Mesenchymal stem cell (in vitro differentiated cells and primary cell): ENCODE results near the gene RAB36.
A peak's percentile ranks its signal among the peaks of the same experiment; 100 is the strongest.

ENCODE experiments used
- DNase-seq: peaks from one replicate; pipeline ENCODE4 v3.0.0-alpha.2; 2013
- H2AFZ ChIP-seq: one replicate; pipeline ENCODE4 v1.6.1; 2013; ENCODE audit warnings: low read depth, mild to moderate bottlenecking, control low read depth, inconsistent platforms, low read length, moderate library complexity
- H2AK5ac ChIP-seq: 2 replicates; pipeline ENCODE4 v1.6.1; 2013; ENCODE audit warnings: low read length, moderate library complexity, mild to moderate bottlenecking, inconsistent platforms; ENCODE audit not compliant: severe bottlenecking
- H2BK120ac ChIP-seq: one replicate; pipeline ENCODE4 v1.6.1; 2013; ENCODE audit warnings: low read depth, mild to moderate bottlenecking, inconsistent platforms, low read length, moderate library complexity
- H2BK12ac ChIP-seq, 2 experiments: one replicate each; pipeline ENCODE4 v1.6.1; 2013; ENCODE audit warnings: inconsistent platforms in 2 of 2, low read length in 2 of 2, mild to moderate bottlenecking in 2 of 2, moderate library complexity in 2 of 2, control low read depth in 1 of 2
- H2BK15ac ChIP-seq: one replicate; pipeline ENCODE4 v1.6.1; 2013; ENCODE audit warnings: mild to moderate bottlenecking, low read depth, inconsistent platforms; ENCODE audit not compliant: poor library complexity, severe bottlenecking
- H2BK5ac ChIP-seq: 2 replicates; pipeline ENCODE4 v1.6.1; 2013; ENCODE audit warnings: low read depth, mild to moderate bottlenecking, low read length, control low read depth, inconsistent platforms; ENCODE audit not compliant: poor library complexity, severe bottlenecking
- H3K14ac ChIP-seq, 2 experiments: one replicate each; pipeline ENCODE4 v1.6.1; 2013; ENCODE audit warnings: inconsistent platforms in 2 of 2, low read length in 2 of 2, control low read depth in 1 of 2, mild to moderate bottlenecking in 1 of 2, moderate library complexity in 1 of 2
- H3K18ac ChIP-seq, 2 experiments: one replicate each; pipeline ENCODE4 v1.6.1; 2013; ENCODE audit warnings: inconsistent platforms in 2 of 2, low read length in 2 of 2, control low read depth in 1 of 2, low read depth in 1 of 2, mild to moderate bottlenecking in 1 of 2
- H3K23ac ChIP-seq, 2 experiments: one replicate each; pipeline ENCODE4 v1.6.1; 2013; ENCODE audit warnings: inconsistent platforms in 2 of 2, low read length in 2 of 2, mild to moderate bottlenecking in 2 of 2, moderate library complexity in 2 of 2, control low read depth in 1 of 2
- H3K27ac ChIP-seq: 2 replicates; pipeline ENCODE4 v1.5.1; 2013; ENCODE audit warnings: mild to moderate bottlenecking, moderate library complexity, low read length, control low read depth, inconsistent platforms; ENCODE audit not compliant: poor library complexity, severe bottlenecking
- H3K27me3 ChIP-seq, 2 experiments: 2 replicates each; pipeline versions ENCODE4 v1.6.1 to v1.7.0; 2013; ENCODE audit warnings: low read length in 2 of 2, mild to moderate bottlenecking in 2 of 2, moderate library complexity in 2 of 2, control low read depth in 1 of 2, inconsistent platforms in 1 of 2; ENCODE audit not compliant: control insufficient read depth in 1 of 2, insufficient read depth in 1 of 2
- H3K36me3 ChIP-seq, 2 experiments: 2 replicates each; pipeline versions ENCODE4 v1.6.1 to v1.7.0; 2013; ENCODE audit warnings: low read length in 2 of 2, control low read depth in 1 of 2, inconsistent platforms in 1 of 2, low read depth in 1 of 2, mild to moderate bottlenecking in 1 of 2; ENCODE audit not compliant: insufficient read depth in 2 of 2, control insufficient read depth in 1 of 2
- H3K4ac ChIP-seq, 2 experiments: one replicate each; pipeline ENCODE4 v1.6.1; 2013; ENCODE audit warnings: inconsistent platforms in 2 of 2, low read length in 2 of 2, mild to moderate bottlenecking in 2 of 2, moderate library complexity in 2 of 2, control low read depth in 1 of 2, low read depth in 1 of 2
- H3K4me1 ChIP-seq: 2 replicates; pipeline ENCODE4 v1.6.1; 2013; ENCODE audit warnings: low read depth, low read length, control low read depth; ENCODE audit not compliant: control insufficient read depth, insufficient read depth
- H3K4me2 ChIP-seq: 2 replicates; pipeline ENCODE4 v1.6.1; 2013; ENCODE audit warnings: low read length, mild to moderate bottlenecking, inconsistent platforms; ENCODE audit not compliant: poor library complexity, severe bottlenecking
- H3K4me3 ChIP-seq, 2 experiments: 2 replicates each; pipeline versions ENCODE4 v1.5.1 to v1.7.0; 2013; ENCODE audit warnings: low read length in 2 of 2, mild to moderate bottlenecking in 2 of 2, control low read depth in 1 of 2, low read depth in 1 of 2; ENCODE audit not compliant: insufficient read depth in 1 of 2
- H3K79me1 ChIP-seq: replicated peaks from 2 replicates; pipeline ENCODE4 v1.6.1; 2013; ENCODE audit warnings: mild to moderate bottlenecking, control low read depth, low read length, inconsistent platforms; ENCODE audit not compliant: poor library complexity, severe bottlenecking
- H3K9ac ChIP-seq: 2 replicates; pipeline ENCODE4 v1.7.0; 2013; ENCODE audit warnings: mild to moderate bottlenecking, low read length, moderate library complexity
- H3K9me3 ChIP-seq: 2 replicates; pipeline ENCODE4 v1.7.0; 2013; ENCODE audit warnings: mild to moderate bottlenecking, low read length; ENCODE audit not compliant: control insufficient read depth
- H4K8ac ChIP-seq: one replicate; pipeline ENCODE4 v1.6.1; 2013; ENCODE audit warnings: inconsistent platforms, mild to moderate bottlenecking, low read length, moderate library complexity
- H4K91ac ChIP-seq: one replicate; pipeline ENCODE4 v1.6.1; 2013; ENCODE audit warnings: mild to moderate bottlenecking, low read length, inconsistent platforms
- WGBS: methylation state at CpG from one replicate; pipeline ENCODE4 v1.1.7; 2013; ENCODE audit warnings: mixed read lengths; 5-methylcytosine and 5-hydroxymethylcytosine counted together

RAB36 gene

DNA sequence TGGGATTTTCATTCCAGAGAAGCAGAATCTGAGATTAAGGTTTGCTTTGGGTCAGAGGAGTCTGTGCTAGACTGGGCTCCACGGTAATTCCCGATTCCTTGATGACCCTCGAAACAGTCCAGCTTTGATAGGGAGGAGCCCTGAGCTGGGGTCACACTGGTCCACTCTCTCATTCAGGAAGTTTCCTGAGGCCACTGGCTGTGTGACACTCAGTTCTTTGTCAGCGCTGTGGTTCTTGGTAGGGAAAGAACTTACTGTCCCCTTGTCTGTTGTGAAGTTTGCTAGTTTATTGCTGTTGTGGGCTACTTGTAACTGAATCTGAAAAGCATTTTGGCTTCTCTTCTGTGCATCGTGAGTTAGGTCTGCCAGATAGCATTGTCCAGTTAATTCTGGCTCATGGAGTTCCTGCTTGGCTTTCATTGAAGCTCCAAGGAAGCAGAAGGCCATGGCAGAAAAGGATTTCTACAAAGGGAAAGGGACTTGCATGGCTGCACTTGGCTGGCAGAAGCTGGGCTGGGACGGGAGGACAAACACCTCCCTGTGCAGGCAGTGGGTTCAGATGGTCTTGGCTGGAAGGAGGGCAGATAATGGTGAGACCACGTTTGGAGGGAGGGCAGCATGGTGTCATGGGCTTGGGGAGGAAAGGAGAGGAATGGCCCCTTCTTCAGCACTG lies 58.3 kb downstream of the RAB36 start:
- Histone ChIP-seq H4K91ac (no peak overlapping the region), H3K14ac (no peak overlapping the region), H2BK120ac (no peak overlapping the region), H2BK15ac (no peak overlapping the region), H2BK12ac (no peak overlapping the region), H3K4me3 (no peak overlapping the region), H2AFZ (no peak overlapping the region), H3K23ac (no peak overlapping the region), H3K79me1 (peaks cover 38% of the 10 kb centered on the region), H3K4me1 (peaks cover 23% of the 10 kb centered on the region), H3K27me3 (no peaks in the 10 kb centered on the region), H3K27ac (no peak overlapping the region), H4K8ac (no peak overlapping the region), H3K9ac (no peak overlapping the region), H3K36me3 (peaks cover 0 to 22% of the 10 kb centered on the region in 2 experiments), H2AK5ac (no peak overlapping the region), H3K4me2 (no peak overlapping the region), H3K9me3 (no peaks in the 10 kb centered on the region), H2BK5ac (no peak overlapping the region), H3K18ac (no peak overlapping the region), H3K4ac (no peak overlapping the region)
- WGBS: 95% methylated on average over 7 of the region's 7 CpGs
- no peak for DNase-seq

DNA sequence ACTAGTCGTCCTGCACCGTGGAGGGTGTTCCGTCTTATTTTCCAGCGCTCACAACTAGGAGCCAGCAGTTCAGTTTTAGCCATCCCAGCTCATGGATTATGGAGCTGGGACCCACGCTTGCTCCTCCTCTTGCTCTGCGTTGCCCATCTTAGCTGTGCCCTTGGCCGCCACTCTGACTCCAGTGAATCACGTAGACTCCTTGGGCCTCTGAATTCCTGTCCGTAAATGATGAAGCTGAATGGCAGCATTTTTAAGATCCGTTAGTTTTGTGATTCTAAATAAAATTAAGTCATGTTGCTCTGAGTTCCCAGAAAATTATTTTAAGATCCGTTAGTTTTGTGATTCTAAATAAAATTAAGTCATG lies 58.8 kb downstream of the RAB36 start:
- Histone ChIP-seq H3K18ac (no peak overlapping the region), H3K23ac (no peak overlapping the region), H3K4me1 (peaks cover 22% of the 10 kb centered on the region), H3K14ac (no peak overlapping the region), H3K4me2 (no peak overlapping the region), H3K9me3 (no peaks in the 10 kb centered on the region), H2BK15ac (no peak overlapping the region), H3K27ac (no peak overlapping the region), H3K4ac (no peak overlapping the region), H3K79me1 (peaks cover 36% of the 10 kb centered on the region), H4K8ac (no peak overlapping the region), H2BK120ac (no peak overlapping the region), H3K36me3 (peaks cover 0 to 19% of the 10 kb centered on the region in 2 experiments), H3K9ac (no peak overlapping the region), H2BK5ac (no peak overlapping the region), H2BK12ac (no peak overlapping the region), H2AK5ac (no peak overlapping the region), H3K4me3 (no peak overlapping the region), H4K91ac (no peak overlapping the region), H3K27me3 (no peaks in the 10 kb centered on the region), H2AFZ (no peak overlapping the region)
- no peak for DNase-seq
- 97% methylated on average over 11 of the region's 11 CpGs for WGBS

DNA sequence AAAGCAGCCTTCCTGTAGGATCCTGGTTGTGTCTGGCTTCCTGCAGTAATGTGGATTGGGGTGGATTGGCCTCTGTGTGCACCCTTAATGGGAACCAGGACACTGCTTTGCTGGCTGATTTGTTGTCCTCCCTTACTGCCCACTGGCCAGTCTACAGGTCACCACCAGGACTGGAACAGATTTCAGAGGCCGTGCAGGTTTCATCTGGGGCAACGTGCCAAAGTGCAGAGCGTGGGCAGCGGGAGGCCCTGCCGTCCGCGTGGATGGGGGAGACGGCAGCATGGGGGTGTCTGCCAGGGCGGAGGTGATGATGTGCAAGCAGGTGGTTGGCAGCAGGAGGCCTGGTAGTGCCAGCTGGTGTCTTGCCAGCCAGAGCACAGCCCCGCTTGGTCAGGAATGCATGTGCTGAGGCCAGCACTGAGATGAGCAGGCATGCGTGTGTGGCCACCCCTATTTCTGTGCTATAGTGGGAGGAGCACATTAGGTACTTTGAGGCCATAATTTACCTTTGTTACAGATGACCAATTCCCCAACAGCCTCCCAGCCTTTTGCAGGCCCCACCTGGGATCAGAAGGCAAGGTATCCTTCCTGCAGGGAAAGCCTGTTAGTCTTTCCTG lies 59.4 kb downstream of the RAB36 start:
- peak overlapping the region in 1 of 2 experiments; percentile 71 for H3K14ac ChIP-seq
- H3K4me3 ChIP-seq: no peak overlapping the region
- no peak overlapping the region for H3K18ac ChIP-seq
- WGBS: 95% methylated on average over 10 of the region's 11 CpGs
- no peak overlapping the region for H2BK12ac ChIP-seq
- H3K36me3 ChIP-seq: peaks cover 0 to 16% of the 10 kb centered on the region in 2 experiments
- H3K27ac ChIP-seq: no peak overlapping the region
- H2AK5ac ChIP-seq: no peak overlapping the region
- H3K23ac ChIP-seq: no peak overlapping the region
- peaks cover 33% of the 10 kb centered on the region for H3K79me1 ChIP-seq
- no peak for DNase-seq
- no peak overlapping the region for H4K91ac ChIP-seq
- no peak overlapping the region for H3K4ac ChIP-seq
- H4K8ac ChIP-seq: no peak overlapping the region
- H2BK15ac ChIP-seq: no peak overlapping the region
- H2AFZ ChIP-seq: no peak overlapping the region
- no peak overlapping the region for H3K4me2 ChIP-seq
- H3K9me3 ChIP-seq: no peaks in the 10 kb centered on the region
- H3K27me3 ChIP-seq: no peaks in the 10 kb centered on the region
- H2BK120ac ChIP-seq: no peak overlapping the region
- peaks cover 18% of the 10 kb centered on the region for H3K4me1 ChIP-seq
- no peak overlapping the region for H2BK5ac ChIP-seq
- H3K9ac ChIP-seq: no peak overlapping the region

DNA sequence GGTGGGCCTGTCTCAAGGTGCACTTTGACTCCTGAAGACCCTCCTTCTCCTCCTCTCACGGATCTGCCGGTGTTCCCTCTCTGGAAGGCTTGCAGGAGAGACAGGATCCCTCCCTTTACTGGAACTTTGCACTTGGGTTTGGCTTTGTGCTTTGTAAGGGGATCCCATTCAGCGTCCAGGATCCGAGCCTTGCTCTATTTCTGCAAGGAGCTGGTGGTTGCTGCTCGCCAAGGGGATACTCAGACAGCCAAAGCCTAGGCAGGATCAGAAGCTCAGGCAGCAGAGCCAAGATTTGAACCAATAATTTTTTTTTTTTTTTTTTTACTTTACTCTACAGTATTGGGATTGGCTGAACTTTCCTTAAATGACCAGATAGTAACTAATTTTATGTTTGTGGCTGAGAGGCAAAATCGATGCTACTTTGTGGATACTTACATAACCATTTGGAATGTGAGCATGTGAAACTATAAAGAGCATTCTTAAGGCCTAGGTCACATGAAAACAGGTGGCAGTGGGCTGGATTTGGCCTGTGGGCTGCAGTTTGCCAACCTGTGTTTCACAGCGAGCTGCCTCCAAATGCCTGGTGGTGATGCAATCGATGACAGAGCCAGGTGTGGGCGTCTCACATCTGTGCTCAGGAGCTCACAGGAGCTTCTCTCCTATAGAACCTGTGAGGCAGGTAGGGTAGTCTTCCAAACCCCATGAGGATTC lies 60.2 kb downstream of the RAB36 start:
- Histone ChIP-seq H2BK15ac (no peak overlapping the region), H3K23ac (no peak overlapping the region), H3K9ac (no peak overlapping the region), H2BK120ac (no peak overlapping the region), H4K8ac (no peak overlapping the region), H3K4me3 (no peak overlapping the region), H3K79me1 (peaks cover 33% of the 10 kb centered on the region), H3K4me2 (no peak overlapping the region), H4K91ac (no peak overlapping the region), H2BK12ac (no peak overlapping the region), H3K27ac (no peak overlapping the region), H3K36me3 (peaks cover 0 to 16% of the 10 kb centered on the region in 2 experiments), H3K27me3 (no peaks in the 10 kb centered on the region), H2AK5ac (no peak overlapping the region), H3K4ac (no peak overlapping the region), H3K4me1 (peaks cover 18% of the 10 kb centered on the region), H3K9me3 (no peaks in the 10 kb centered on the region), H2BK5ac (no peak overlapping the region), H3K18ac (no peak overlapping the region), H3K14ac (no peak overlapping the region), H2AFZ (no peak overlapping the region)
- DNase-seq: no peak
- WGBS: 92% methylated on average over 9 of the region's 9 CpGs
